Measurements from ENCODE around the gene RPUSD2. TPM values are rescaled to one million over a fixed set of nuclear protein-coding genes. Genes with fewer than 3 reads are reported as not detected.
"Not testable (repeated sequence)": the region's sequence is repeated elsewhere in the genome, so short reads cannot be mapped to it uniquely, and the experiment has no call there.

RPUSD2 gene
- polyA plus RNA-seq, 4 donors: 3.2 to 10.6 (median 7.0) TPM

DNA sequence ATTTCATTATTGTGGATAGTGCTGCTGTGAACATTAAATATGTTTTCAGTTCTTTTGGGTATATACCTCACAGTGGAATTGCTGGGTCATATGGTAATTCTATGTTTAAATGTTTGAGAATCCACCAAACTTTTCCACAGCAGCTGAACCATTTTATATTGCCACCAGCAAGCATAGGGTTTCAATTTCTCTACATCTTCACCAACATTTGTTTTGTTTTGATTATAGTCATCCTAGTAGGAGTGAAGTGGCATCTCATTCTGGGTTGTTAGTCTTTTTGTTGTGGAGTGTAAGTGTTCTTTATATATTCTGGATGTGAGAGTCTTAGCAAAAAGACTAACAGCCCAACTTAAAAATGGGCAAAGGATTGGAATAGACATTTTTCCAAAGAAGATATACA is 6.0 kb downstream of the RPUSD2 start:
- Histone ChIP-seq H3K27me3 (ENCODE audit: control insufficient read depth in 3 of 3, insufficient read depth in 3 of 3, low read length in 3 of 3) (no peaks in the 10 kb centered on the region), H3K4me3 (ENCODE audit: low read depth in 1 of 3, low read length in 3 of 3) (no peak overlapping the region), H3K36me3 (ENCODE audit: control insufficient read depth in 3 of 3, insufficient read depth in 2 of 3, low read depth in 1 of 3, low read length in 3 of 3) (peaks cover 0 to 20% (median 0%) of the 10 kb centered on the region in 3 donors), H3K27ac (ENCODE audit: low read depth in 1 of 3, low read length in 2 of 3) (no peak overlapping the region), H3K9me3 (ENCODE audit: control insufficient read depth in 2 of 2, insufficient read depth in 1 of 2, low read depth in 1 of 2, low read length in 1 of 2) (no peaks in the 10 kb centered on the region), H3K4me1 (ENCODE audit: control insufficient read depth in 3 of 3, insufficient read depth in 2 of 3, low read depth in 1 of 3, low read length in 2 of 3) (peaks cover 0 to 2% (median 0%) of the 10 kb centered on the region in 3 donors)
- DNase-seq (no peak), FAIRE-seq (no peak)

DNA sequence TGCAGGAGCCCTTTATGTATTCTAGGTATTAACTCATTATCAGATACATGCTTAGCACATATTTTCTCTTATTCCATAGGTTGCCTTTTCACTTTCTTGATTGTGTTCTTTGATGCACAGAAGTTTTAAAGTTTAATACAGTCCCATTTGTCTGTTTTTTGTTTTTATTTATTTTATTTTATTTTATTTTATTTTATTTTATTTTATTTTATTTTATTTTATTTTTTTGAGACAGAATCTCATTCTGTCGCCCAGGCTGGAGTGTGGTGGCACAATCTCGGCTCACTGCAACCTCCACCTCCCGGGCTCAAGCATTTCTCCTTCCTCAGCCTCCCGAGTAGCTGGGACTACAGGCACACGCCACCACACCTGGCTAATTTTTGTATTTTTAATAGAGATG is 7.8 kb downstream of the RPUSD2 start:
- H3K27ac ChIP-seq (ENCODE audit: low read depth in 1 of 3, low read length in 2 of 3); DNase-seq; H3K4me3 ChIP-seq (ENCODE audit: low read depth in 1 of 3, low read length in 3 of 3); H3K4me1 ChIP-seq (ENCODE audit: control insufficient read depth in 3 of 3, insufficient read depth in 2 of 3, low read depth in 1 of 3, low read length in 2 of 3); H3K27me3 ChIP-seq (ENCODE audit: control insufficient read depth in 3 of 3, insufficient read depth in 3 of 3, low read length in 3 of 3); H3K9me3 ChIP-seq (ENCODE audit: control insufficient read depth in 2 of 2, insufficient read depth in 1 of 2, low read depth in 1 of 2, low read length in 1 of 2); FAIRE-seq: not testable (repeated sequence)
- peaks cover 0 to 14% (median 0%) of the 10 kb centered on the region in 3 donors for H3K36me3 ChIP-seq (ENCODE audit: control insufficient read depth in 3 of 3, insufficient read depth in 2 of 3, low read depth in 1 of 3, low read length in 3 of 3)
- WGBS, 3 donors: 94 to 99% (median 96%) methylated on average over 5 of the region's 5 CpGs

DNA sequence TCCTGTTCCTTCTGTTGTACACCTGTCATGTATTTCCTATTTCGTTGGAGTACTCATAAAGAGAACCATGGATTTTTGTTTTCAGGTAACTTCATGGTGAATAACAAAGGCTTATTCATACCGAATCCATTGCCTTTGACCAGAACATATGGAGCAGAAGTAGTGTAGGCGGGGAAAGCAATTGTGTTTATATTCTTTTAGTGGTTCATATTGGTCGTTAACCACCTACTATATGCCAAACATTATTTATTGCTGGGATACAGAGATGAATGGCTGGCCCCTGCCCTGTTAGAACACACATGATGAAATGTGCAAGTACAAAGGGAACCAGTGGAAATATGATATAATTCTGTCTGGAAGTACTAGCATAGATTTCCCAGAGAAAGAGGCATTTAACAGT is 9.8 kb downstream of the RPUSD2 start:
- Histone ChIP-seq H3K27me3 (ENCODE audit: control insufficient read depth in 3 of 3, insufficient read depth in 3 of 3, low read length in 3 of 3) (no peaks in the 10 kb centered on the region), H3K27ac (ENCODE audit: low read depth in 1 of 3, low read length in 2 of 3) (no peak overlapping the region), H3K36me3 (ENCODE audit: control insufficient read depth in 3 of 3, insufficient read depth in 2 of 3, low read depth in 1 of 3, low read length in 3 of 3) (peaks cover 0 to 3% (median 0%) of the 10 kb centered on the region in 3 donors), H3K4me1 (ENCODE audit: control insufficient read depth in 3 of 3, insufficient read depth in 2 of 3, low read depth in 1 of 3, low read length in 2 of 3) (no peaks in the 10 kb centered on the region), H3K9me3 (ENCODE audit: control insufficient read depth in 2 of 2, insufficient read depth in 1 of 2, low read depth in 1 of 2, low read length in 1 of 2) (peaks cover 0 to 4% of the 10 kb centered on the region in 2 donors), H3K4me3 (ENCODE audit: low read depth in 1 of 3, low read length in 3 of 3) (no peak overlapping the region)
- DNase-seq (no peak), FAIRE-seq (no peak)
- WGBS, 3 donors: 42 to 59% (median 51%) methylated on average over 4 of the region's 4 CpGs

DNA sequence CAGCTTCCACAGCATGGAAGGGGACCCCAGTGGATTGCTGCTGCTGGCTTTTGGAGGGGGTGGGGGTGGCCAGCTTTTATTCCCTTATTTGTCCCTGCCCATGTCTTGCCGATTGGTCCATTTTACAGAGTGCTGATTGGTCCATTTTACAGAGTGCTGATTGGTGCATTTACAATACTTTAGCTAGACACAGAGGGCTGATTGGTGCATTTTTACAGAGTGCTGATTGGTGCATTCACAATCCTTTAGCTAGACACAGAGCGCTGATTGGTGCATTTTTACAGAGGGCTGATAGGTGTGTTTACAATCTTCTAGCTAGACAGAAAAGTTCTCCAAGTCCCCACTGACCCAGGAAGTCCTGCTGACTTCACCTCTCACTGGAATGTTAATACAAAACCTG is 12.7 kb downstream of the RPUSD2 start:
- not testable (repeated sequence) for DNase-seq; H3K4me3 ChIP-seq (ENCODE audit: low read depth in 1 of 3, low read length in 3 of 3); H3K36me3 ChIP-seq (ENCODE audit: control insufficient read depth in 3 of 3, insufficient read depth in 2 of 3, low read depth in 1 of 3, low read length in 3 of 3); H3K9me3 ChIP-seq (ENCODE audit: control insufficient read depth in 2 of 2, insufficient read depth in 1 of 2, low read depth in 1 of 2, low read length in 1 of 2); H3K27me3 ChIP-seq (ENCODE audit: control insufficient read depth in 3 of 3, insufficient read depth in 3 of 3, low read length in 3 of 3); H3K27ac ChIP-seq (ENCODE audit: low read depth in 1 of 3, low read length in 2 of 3); FAIRE-seq; H3K4me1 ChIP-seq (ENCODE audit: control insufficient read depth in 3 of 3, insufficient read depth in 2 of 3, low read depth in 1 of 3, low read length in 2 of 3)
- WGBS, 3 donors: 63 to 94% (median 75%) methylated on average over 2 of the region's 2 CpGs

DNA sequence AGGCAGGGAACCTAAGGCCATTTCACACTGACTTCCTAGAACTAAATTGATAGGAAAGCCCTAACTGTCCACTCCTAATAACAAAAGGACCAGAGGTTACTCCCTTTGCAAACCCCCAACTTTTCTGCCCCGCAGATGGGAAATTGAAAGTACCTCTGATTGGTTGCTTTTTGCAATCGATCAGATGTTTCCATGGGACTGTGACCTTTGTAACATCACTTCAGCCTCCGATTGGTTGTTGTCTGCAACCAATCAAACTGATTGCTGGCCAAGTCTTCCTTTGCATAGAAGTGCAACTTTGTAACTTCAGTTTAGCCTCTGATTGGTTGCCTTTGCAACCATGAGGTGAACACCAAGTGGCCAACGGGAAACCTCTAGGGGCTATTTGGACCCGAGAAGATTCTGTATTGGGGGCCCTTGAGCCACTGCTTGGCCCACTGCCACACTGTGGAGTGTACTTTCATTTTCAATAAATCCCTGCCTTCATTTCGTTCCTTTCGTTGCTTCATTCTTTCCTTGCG is 13.7 kb downstream of the RPUSD2 start:
- H3K27me3 ChIP-seq (ENCODE audit: control insufficient read depth in 3 of 3, insufficient read depth in 3 of 3, low read length in 3 of 3): no peaks in the 10 kb centered on the region
- peak overlapping the region in 2 of 3 donors; percentile 5 to 38 for H3K4me3 ChIP-seq (ENCODE audit: low read depth in 1 of 3, low read length in 3 of 3)
- FAIRE-seq (no peak), DNase-seq (peak in 1 of 2 donors; percentile 97)
- no peaks in the 10 kb centered on the region for H3K4me1 ChIP-seq (ENCODE audit: control insufficient read depth in 3 of 3, insufficient read depth in 2 of 3, low read depth in 1 of 3, low read length in 2 of 3)
- H3K36me3 ChIP-seq (ENCODE audit: control insufficient read depth in 3 of 3, insufficient read depth in 2 of 3, low read depth in 1 of 3, low read length in 3 of 3): no peaks in the 10 kb centered on the region
- no peak overlapping the region for H3K27ac ChIP-seq (ENCODE audit: low read depth in 1 of 3, low read length in 2 of 3)
- peaks cover 0 to 4% of the 10 kb centered on the region in 2 donors for H3K9me3 ChIP-seq (ENCODE audit: control insufficient read depth in 2 of 2, insufficient read depth in 1 of 2, low read depth in 1 of 2, low read length in 1 of 2)
- 20 to 53% (median 24%) methylated on average over 8 of the region's 8 CpGs for WGBS, 3 donors

DNA sequence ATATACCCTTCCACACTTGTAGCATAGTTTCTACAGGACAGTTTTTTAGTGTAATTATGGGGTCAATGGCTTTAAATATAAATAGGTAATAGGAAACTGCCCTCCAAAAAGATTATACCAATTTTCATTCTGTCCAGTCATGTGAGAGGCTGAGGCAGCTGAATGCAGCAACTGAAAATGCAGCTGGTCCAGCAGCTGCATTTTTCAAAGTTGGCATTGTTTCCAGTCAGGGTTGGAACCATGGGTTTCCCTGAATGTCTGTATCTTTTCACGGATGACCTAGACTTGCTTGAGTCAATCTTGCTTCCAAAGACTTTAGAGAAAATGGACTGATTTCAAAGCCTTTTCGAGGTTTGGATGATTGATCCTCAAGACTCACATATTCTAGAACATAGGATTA is 15.1 kb downstream of the RPUSD2 start:
- Histone ChIP-seq H3K36me3 (ENCODE audit: control insufficient read depth in 3 of 3, insufficient read depth in 2 of 3, low read depth in 1 of 3, low read length in 3 of 3) (no peaks in the 10 kb centered on the region), H3K27ac (ENCODE audit: low read depth in 1 of 3, low read length in 2 of 3) (no peak overlapping the region), H3K27me3 (ENCODE audit: control insufficient read depth in 3 of 3, insufficient read depth in 3 of 3, low read length in 3 of 3) (no peaks in the 10 kb centered on the region), H3K4me3 (ENCODE audit: low read depth in 1 of 3, low read length in 3 of 3) (no peak overlapping the region), H3K9me3 (ENCODE audit: control insufficient read depth in 2 of 2, insufficient read depth in 1 of 2, low read depth in 1 of 2, low read length in 1 of 2) (peaks cover 0 to 4% of the 10 kb centered on the region in 2 donors), H3K4me1 (ENCODE audit: control insufficient read depth in 3 of 3, insufficient read depth in 2 of 3, low read depth in 1 of 3, low read length in 2 of 3) (no peaks in the 10 kb centered on the region)
- FAIRE-seq (no peak), DNase-seq (no peak)
- 35 to 52% (median 39%) methylated on average over 2 of the region's 2 CpGs for WGBS, 3 donors

DNA sequence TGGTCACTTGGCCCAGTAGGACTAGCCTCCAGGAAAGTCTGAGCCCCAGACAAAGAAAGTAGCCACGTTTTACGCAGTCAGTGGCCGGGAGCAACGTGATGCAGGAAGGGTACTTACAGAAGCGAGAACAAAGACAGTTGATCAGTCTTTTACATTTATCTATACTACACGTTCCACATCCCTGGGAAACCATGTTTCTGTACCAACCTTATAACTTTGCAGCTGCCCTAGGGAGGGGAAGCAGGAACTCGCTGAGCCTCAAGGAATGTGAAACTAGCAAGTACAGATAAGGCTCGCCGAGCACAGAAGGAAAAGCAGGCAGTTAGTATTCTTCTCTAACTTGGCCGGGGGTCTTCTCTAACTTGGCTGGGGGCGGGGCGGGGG is 21.6 kb downstream of the RPUSD2 start:
- no peaks in the 10 kb centered on the region for H3K27me3 ChIP-seq (ENCODE audit: control insufficient read depth in 3 of 3, insufficient read depth in 3 of 3, low read length in 3 of 3)
- DNase-seq: peak; percentile 62 to 69
- WGBS, 3 donors: 10 to 52% (median 35%) methylated on average over 12 of the region's 12 CpGs
- peaks cover 0 to 15% (median 2%) of the 10 kb centered on the region in 3 donors for H3K4me1 ChIP-seq (ENCODE audit: control insufficient read depth in 3 of 3, insufficient read depth in 2 of 3, low read depth in 1 of 3, low read length in 2 of 3)
- no peaks in the 10 kb centered on the region for H3K9me3 ChIP-seq (ENCODE audit: control insufficient read depth in 2 of 2, insufficient read depth in 1 of 2, low read depth in 1 of 2, low read length in 1 of 2)
- H3K27ac ChIP-seq (ENCODE audit: low read depth in 1 of 3, low read length in 2 of 3): peak overlapping the region in 2 of 3 donors; percentile 60 to 82
- H3K36me3 ChIP-seq (ENCODE audit: control insufficient read depth in 3 of 3, insufficient read depth in 2 of 3, low read depth in 1 of 3, low read length in 3 of 3): no peaks in the 10 kb centered on the region
- FAIRE-seq: no peak
- H3K4me3 ChIP-seq (ENCODE audit: low read depth in 1 of 3, low read length in 3 of 3): peak overlapping the region in 1 of 3 donors; percentile 27

DNA sequence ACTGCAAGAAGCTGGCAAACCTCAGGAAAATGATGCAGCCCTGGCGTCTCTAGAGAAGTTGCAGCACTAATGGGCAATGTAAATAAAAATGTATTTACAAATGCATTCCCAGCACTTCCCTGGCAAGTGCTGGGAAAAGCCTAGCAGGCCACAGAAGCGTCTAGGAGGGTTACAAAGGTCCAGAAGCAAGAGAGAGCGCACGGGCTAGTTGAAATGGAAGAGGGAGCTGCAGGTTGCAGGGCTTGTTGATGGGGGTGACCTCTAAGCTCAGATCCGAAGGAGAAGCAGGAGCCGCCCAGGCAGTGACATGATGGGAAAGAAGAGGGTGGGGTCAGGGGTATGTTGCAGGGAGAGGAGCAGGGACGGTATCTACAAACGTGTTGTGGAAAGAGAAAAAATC is 22.3 kb downstream of the RPUSD2 start:
- 22 to 57% (median 50%) methylated on average over 8 of the region's 8 CpGs for WGBS, 3 donors
- peaks cover 0 to 15% (median 2%) of the 10 kb centered on the region in 3 donors for H3K4me1 ChIP-seq (ENCODE audit: control insufficient read depth in 3 of 3, insufficient read depth in 2 of 3, low read depth in 1 of 3, low read length in 2 of 3)
- peak overlapping the region in 1 of 3 donors; percentile 82 for H3K27ac ChIP-seq (ENCODE audit: low read depth in 1 of 3, low read length in 2 of 3)
- no peaks in the 10 kb centered on the region for H3K9me3 ChIP-seq (ENCODE audit: control insufficient read depth in 2 of 2, insufficient read depth in 1 of 2, low read depth in 1 of 2, low read length in 1 of 2)
- H3K36me3 ChIP-seq (ENCODE audit: control insufficient read depth in 3 of 3, insufficient read depth in 2 of 3, low read depth in 1 of 3, low read length in 3 of 3): no peaks in the 10 kb centered on the region
- DNase-seq (peak; percentile 42 to 49), FAIRE-seq (no peak)
- H3K27me3 ChIP-seq (ENCODE audit: control insufficient read depth in 3 of 3, insufficient read depth in 3 of 3, low read length in 3 of 3): no peaks in the 10 kb centered on the region
- H3K4me3 ChIP-seq (ENCODE audit: low read depth in 1 of 3, low read length in 3 of 3): peak overlapping the region in 1 of 3 donors; percentile 27

DNA sequence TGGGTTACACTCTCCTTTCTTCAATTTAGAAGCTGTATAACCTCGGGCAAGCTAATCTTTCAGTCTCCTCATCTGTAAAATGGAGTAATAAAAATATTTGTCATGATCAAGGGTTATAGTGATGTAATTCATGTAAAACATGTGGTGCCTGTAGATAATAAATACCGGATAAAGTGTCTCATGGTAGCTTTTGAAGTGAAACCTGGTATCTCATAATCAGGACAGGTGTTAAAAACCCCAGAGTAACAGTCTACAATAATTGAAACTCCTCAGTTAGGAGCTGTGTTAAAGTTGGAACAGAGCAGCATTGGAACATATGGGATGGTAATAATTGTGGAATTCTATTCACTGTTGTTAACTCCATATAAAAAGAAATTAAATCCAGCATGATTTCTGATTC is 24.1 kb downstream of the RPUSD2 start:
- FAIRE-seq: no peak
- 13 to 48% (median 27%) methylated on average over 2 of the region's 2 CpGs for WGBS, 3 donors
- H3K9me3 ChIP-seq (ENCODE audit: control insufficient read depth in 2 of 2, insufficient read depth in 1 of 2, low read depth in 1 of 2, low read length in 1 of 2): no peaks in the 10 kb centered on the region
- no peaks in the 10 kb centered on the region for H3K27me3 ChIP-seq (ENCODE audit: control insufficient read depth in 3 of 3, insufficient read depth in 3 of 3, low read length in 3 of 3)
- DNase-seq: peak; percentile 32 to 66
- H3K36me3 ChIP-seq (ENCODE audit: control insufficient read depth in 3 of 3, insufficient read depth in 2 of 3, low read depth in 1 of 3, low read length in 3 of 3): no peaks in the 10 kb centered on the region
- H3K4me3 ChIP-seq (ENCODE audit: low read depth in 1 of 3, low read length in 3 of 3): no peak overlapping the region
- H3K4me1 ChIP-seq (ENCODE audit: control insufficient read depth in 3 of 3, insufficient read depth in 2 of 3, low read depth in 1 of 3, low read length in 2 of 3): peaks cover 0 to 15% (median 2%) of the 10 kb centered on the region in 3 donors
- no peak overlapping the region for H3K27ac ChIP-seq (ENCODE audit: low read depth in 1 of 3, low read length in 2 of 3)

Measured in small intestine (tissue), 7 donors.